ENCODE data around the gene MYH14. TPM values are rescaled to one million over a fixed set of nuclear protein-coding genes. Genes with fewer than 3 reads are reported as not detected.
A peak's percentile ranks its signal among the peaks of the same experiment; 100 is the strongest.

Gene MYH14
- total and polyA plus RNA-seq, 2 of the 13 experiments (the other 11 are each of a cell fraction or from before 2014, with no cell fraction given) = 5.5 to 5.8 TPM

DNA sequence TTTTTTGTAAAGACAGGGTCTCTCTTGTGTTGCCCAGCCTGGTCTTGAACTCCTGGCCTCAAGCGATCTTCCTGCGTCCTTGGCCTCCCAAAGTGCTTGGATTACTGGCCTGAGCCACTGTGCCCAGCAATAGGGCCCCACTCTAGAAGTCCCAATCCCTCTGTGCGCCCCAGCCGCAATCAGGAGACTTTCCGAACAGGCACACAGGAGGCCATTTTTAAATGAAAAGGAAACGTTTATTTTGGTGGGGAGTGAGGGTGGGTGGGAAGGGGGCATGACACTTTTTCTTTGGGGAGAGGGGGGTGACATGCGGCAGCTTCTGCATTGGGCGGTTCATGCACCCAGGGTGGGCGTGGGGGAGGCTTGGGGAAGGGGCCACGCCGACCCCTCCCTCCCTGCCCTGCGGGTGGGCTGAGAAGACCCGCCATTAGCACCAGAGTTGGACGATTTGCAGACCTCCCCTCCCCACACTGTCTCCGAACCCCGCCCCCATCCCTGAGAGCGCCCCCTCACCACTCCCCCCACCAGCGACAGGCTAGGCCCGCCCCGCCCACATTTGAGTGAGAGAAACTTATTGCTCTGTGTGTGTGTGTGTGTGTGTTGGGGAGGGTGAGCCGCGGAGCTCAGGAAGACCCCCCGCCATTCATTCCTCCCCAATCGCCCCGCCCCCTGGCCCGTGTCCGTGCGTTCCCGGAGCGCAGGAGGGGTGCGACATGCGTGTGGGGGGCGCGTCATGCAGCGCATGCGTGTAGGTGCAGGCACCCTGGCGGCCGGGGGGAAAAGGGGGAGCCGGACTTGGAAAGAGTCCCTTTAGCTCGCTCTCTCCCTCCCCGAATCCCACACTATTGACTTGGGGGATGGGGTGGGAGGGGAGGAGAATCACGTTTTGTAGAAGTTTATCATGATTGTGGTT is 108.6 kb downstream of the MYH14 start (continued):
- 0 out of 2 replicates have a peak, but pooled peaks have one; percentile 34 for TF ChIP-seq FOXC1 (CRISPR knock-in tag; IDR thresholded peaks at IDR 0.05; ENCODE audit: borderline replicate concordance)
- no peak for TF ChIP-seq MEIS1 (CRISPR knock-in tag; IDR thresholded peaks at IDR 0.05; ENCODE audit: borderline replicate concordance)
- TF ChIP-seq, protein P1, sequence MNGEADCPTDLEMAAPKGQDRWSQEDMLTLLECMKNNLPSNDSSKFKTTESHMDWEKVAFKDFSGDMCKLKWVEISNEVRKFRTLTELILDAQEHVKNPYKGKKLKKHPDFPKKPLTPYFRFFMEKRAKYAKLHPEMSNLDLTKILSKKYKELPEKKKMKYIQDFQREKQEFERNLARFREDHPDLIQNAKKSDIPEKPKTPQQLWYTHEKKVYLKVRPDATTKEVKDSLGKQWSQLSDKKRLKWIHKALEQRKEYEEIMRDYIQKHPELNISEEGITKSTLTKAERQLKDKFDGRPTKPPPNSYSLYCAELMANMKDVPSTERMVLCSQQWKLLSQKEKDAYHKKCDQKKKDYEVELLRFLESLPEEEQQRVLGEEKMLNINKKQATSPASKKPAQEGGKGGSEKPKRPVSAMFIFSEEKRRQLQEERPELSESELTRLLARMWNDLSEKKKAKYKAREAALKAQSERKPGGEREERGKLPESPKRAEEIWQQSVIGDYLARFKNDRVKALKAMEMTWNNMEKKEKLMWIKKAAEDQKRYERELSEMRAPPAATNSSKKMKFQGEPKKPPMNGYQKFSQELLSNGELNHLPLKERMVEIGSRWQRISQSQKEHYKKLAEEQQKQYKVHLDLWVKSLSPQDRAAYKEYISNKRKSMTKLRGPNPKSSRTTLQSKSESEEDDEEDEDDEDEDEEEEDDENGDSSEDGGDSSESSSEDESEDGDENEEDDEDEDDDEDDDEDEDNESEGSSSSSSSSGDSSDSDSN (CRISPR knock-in tag; IDR thresholded peaks at IDR 0.05) = no peak
- peak; percentile 27; the same call in 1 of the 2 replicates for TF ChIP-seq KAT8 (CRISPR knock-in tag; IDR thresholded peaks at IDR 0.05)
- no peak for TF ChIP-seq HNRNPUL1 (IDR thresholded peaks at IDR 0.05; ENCODE audit: low read depth, low read length)
- no peak for TF ChIP-seq ZNF263 (CRISPR knock-in tag; IDR thresholded peaks at IDR 0.05)
- TF ChIP-seq XBP1 (CRISPR knock-in tag; IDR thresholded peaks at IDR 0.05) = no peak
- peak; percentile 47; the same call in 1 of the 2 replicates for TF ChIP-seq MEF2D (CRISPR knock-in tag; IDR thresholded peaks at IDR 0.05)
- no peak for TF ChIP-seq AKAP8 (CRISPR knock-in tag; IDR thresholded peaks at IDR 0.05)
- TF ChIP-seq ZNF83 (CRISPR knock-in tag; IDR thresholded peaks at IDR 0.05; ENCODE audit: borderline replicate concordance) = no peak
- TF ChIP-seq AGO1 (IDR thresholded peaks at IDR 0.05; ENCODE audit: low read depth, low read length, poor library complexity, severe bottlenecking) = peak; percentile 91
- no peak for TF ChIP-seq STAT5B (CRISPR knock-in tag; IDR thresholded peaks at IDR 0.05)
- TF ChIP-seq ZNF160 (CRISPR knock-in tag; IDR thresholded peaks at IDR 0.05) = no peak
- TF ChIP-seq KLF16 (CRISPR knock-in tag; IDR thresholded peaks at IDR 0.05) = no peak
- TF ChIP-seq, protein P2, sequence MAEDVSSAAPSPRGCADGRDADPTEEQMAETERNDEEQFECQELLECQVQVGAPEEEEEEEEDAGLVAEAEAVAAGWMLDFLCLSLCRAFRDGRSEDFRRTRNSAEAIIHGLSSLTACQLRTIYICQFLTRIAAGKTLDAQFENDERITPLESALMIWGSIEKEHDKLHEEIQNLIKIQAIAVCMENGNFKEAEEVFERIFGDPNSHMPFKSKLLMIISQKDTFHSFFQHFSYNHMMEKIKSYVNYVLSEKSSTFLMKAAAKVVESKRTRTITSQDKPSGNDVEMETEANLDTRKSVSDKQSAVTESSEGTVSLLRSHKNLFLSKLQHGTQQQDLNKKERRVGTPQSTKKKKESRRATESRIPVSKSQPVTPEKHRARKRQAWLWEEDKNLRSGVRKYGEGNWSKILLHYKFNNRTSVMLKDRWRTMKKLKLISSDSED (CRISPR knock-in tag; IDR thresholded peaks at IDR 0.05) = no peak
- TF ChIP-seq ZNF264 (CRISPR knock-in tag; IDR thresholded peaks at IDR 0.05) = no peak
- TF ChIP-seq ZBTB7A (CRISPR knock-in tag; IDR thresholded peaks at IDR 0.05) = no peak
- TF ChIP-seq, protein P3, sequence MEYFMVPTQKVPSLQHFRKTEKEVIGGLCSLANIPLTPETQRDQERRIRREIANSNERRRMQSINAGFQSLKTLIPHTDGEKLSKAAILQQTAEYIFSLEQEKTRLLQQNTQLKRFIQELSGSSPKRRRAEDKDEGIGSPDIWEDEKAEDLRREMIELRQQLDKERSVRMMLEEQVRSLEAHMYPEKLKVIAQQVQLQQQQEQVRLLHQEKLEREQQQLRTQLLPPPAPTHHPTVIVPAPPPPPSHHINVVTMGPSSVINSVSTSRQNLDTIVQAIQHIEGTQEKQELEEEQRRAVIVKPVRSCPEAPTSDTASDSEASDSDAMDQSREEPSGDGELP (IDR thresholded peaks at IDR 0.05; ENCODE audit: borderline replicate concordance, low read depth) = no peak
- TF ChIP-seq SNRNP70 (IDR thresholded peaks at IDR 0.05; ENCODE audit: low read depth, low read length) = no peak
